ENCODE data around the gene TENT5A. TPM values are rescaled to one million over a fixed set of nuclear protein-coding genes. Genes with fewer than 3 reads are reported as not detected.

The TENT5A gene
- polyA plus RNA-seq (2013, experiment 1 of 2): 35.1 TPM
- 28.5 TPM for polyA plus RNA-seq (2013, experiment 2 of 2)

- no peaks in the 10 kb centered on the region for H3K9me3 ChIP-seq (ENCODE audit: control insufficient read depth, low read length)
- peaks cover 33% of the 10 kb centered on the region for H3K36me3 ChIP-seq (ENCODE audit: control insufficient read depth, insufficient read depth, low read length)
- peak within 1 kb of the TSS; percentile 84 for H3K27ac ChIP-seq (ENCODE audit: low read depth, low read length, severe bottlenecking)
- peak within 1 kb of the TSS; percentile 76 for H3K4me3 ChIP-seq (ENCODE audit: extremely low read depth, insufficient read depth, low read length, poor library complexity, severe bottlenecking)
- H3K4me1 ChIP-seq (ENCODE audit: control insufficient read depth, insufficient read depth, low read length, poor library complexity, severe bottlenecking): peaks cover 8% of the 10 kb centered on the region
- 1% methylated on average over 31 to 44 of the region's 77 CpGs for WGBS, 2 experiments (ENCODE audit: insufficient coverage in 2 of 2)
Measured at GRCh38 chr6:81752084-81752920, at the start of gene TENT5A. Gene TENT5A (minus strand): TSS chr6:81752681. CDS start chr6:81752141, 540 bp downstream.

DNA sequence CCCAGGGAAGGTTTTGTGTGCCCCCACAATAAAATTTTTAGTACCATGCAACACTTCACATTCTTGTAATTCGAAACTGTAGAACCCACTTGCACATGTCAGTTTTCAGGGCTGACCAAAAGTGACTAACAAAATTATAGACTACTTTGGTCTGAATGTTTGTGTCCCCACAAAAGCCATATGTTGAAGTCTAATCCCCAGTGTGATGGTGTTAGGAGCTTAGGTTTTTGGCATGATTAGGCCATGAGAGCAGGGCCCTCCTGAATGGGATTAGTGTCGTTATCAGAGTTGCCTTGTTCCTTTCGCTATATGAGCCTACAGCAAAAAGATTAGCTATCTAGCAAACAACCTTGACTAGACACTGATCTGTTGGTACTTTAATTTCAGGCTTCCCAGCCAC lies 49.0 kb upstream of the TENT5A start:
- H3K27ac ChIP-seq (ENCODE audit: low read depth, low read length, severe bottlenecking): no peak overlapping the region
- H3K4me3 ChIP-seq (ENCODE audit: extremely low read depth, insufficient read depth, low read length, poor library complexity, severe bottlenecking): no peak overlapping the region
- no peaks in the 10 kb centered on the region for H3K4me1 ChIP-seq (ENCODE audit: control insufficient read depth, insufficient read depth, low read length, poor library complexity, severe bottlenecking)
- WGBS, 2 experiments (ENCODE audit: insufficient coverage in 2 of 2): 95% methylated on average over 2 of the region's 3 CpGs; no CpG with 5 or more reads in 1 of the 2 experiments
- no peaks in the 10 kb centered on the region for H3K9me3 ChIP-seq (ENCODE audit: control insufficient read depth, low read length)
- no peaks in the 10 kb centered on the region for H3K36me3 ChIP-seq (ENCODE audit: control insufficient read depth, insufficient read depth, low read length)

GRCh38 chr6:81800666-81801065 lies 48.2 kb upstream of the TENT5A start:
- H3K9me3 ChIP-seq (ENCODE audit: control insufficient read depth, low read length): no peaks in the 10 kb centered on the region
- no peaks in the 10 kb centered on the region for H3K4me1 ChIP-seq (ENCODE audit: control insufficient read depth, insufficient read depth, low read length, poor library complexity, severe bottlenecking)
- no peaks in the 10 kb centered on the region for H3K36me3 ChIP-seq (ENCODE audit: control insufficient read depth, insufficient read depth, low read length)
- no peak overlapping the region for H3K27ac ChIP-seq (ENCODE audit: low read depth, low read length, severe bottlenecking)
- H3K4me3 ChIP-seq (ENCODE audit: extremely low read depth, insufficient read depth, low read length, poor library complexity, severe bottlenecking): no peak overlapping the region
- 80% methylated on average over 1 of the region's 3 CpGs; no CpG with 5 or more reads in 1 of the 2 experiments for WGBS, 2 experiments (ENCODE audit: insufficient coverage in 2 of 2)

DNA sequence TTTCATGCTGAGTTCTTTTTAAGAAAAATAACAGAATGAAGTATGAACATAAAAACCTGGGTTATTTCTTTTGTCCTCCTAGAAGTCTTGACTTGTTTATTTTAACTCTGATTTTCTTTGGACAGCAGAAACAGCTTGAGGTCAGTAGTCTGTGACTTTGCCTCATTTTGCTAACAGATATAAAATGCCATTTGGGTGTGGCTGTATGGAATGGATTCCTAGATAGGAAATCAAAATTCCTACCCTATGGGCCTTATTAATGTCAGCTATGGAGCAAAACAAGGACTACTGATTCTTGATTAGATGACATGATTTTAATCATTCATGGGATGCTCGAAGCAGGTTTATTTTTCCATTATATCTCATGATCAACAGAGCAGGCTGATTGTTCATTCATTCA lies 46.8 kb upstream of the TENT5A start:
- H3K4me1 ChIP-seq (ENCODE audit: control insufficient read depth, insufficient read depth, low read length, poor library complexity, severe bottlenecking): no peaks in the 10 kb centered on the region
- H3K4me3 ChIP-seq (ENCODE audit: extremely low read depth, insufficient read depth, low read length, poor library complexity, severe bottlenecking): no peak overlapping the region
- no CpG with 5 or more reads among the region's 1 CpG for WGBS, 2 experiments (ENCODE audit: insufficient coverage in 2 of 2)
- H3K27ac ChIP-seq (ENCODE audit: low read depth, low read length, severe bottlenecking): no peak overlapping the region
- no peaks in the 10 kb centered on the region for H3K36me3 ChIP-seq (ENCODE audit: control insufficient read depth, insufficient read depth, low read length)
- no peaks in the 10 kb centered on the region for H3K9me3 ChIP-seq (ENCODE audit: control insufficient read depth, low read length)

DNA sequence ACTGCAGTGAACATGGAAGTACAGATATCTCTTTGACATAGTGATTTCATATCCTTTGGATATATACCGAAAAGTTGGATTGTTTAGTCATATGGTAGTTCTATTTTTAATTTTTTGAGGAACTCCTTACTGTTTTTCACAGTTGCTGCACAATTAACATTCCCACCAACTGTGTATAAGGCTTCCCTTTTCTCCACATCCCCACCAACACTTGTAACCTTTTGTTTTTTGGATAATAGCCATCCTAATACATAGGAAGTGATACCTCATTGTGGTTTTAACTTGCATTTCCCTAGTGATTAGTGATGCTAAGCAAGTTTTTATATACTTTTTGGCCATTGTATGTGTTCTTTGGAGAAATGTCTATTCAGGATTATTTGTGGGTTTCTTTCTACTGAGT lies 45.1 kb upstream of the TENT5A start:
- Histone ChIP-seq H3K27ac (ENCODE audit: low read depth, low read length, severe bottlenecking) (no peak overlapping the region), H3K4me3 (ENCODE audit: extremely low read depth, insufficient read depth, low read length, poor library complexity, severe bottlenecking) (no peak overlapping the region)
- no CpG with 5 or more reads among the region's 1 CpG for WGBS, 2 experiments (ENCODE audit: insufficient coverage in 2 of 2)

GRCh38 chr6:81795890-81796289 lies 43.4 kb upstream of the TENT5A start:
- no peaks in the 10 kb centered on the region for H3K9me3 ChIP-seq (ENCODE audit: control insufficient read depth, low read length)
- no peak overlapping the region for H3K27ac ChIP-seq (ENCODE audit: low read depth, low read length, severe bottlenecking)
- H3K4me3 ChIP-seq (ENCODE audit: extremely low read depth, insufficient read depth, low read length, poor library complexity, severe bottlenecking): no peak overlapping the region
- no peaks in the 10 kb centered on the region for H3K36me3 ChIP-seq (ENCODE audit: control insufficient read depth, insufficient read depth, low read length)
- no peaks in the 10 kb centered on the region for H3K4me1 ChIP-seq (ENCODE audit: control insufficient read depth, insufficient read depth, low read length, poor library complexity, severe bottlenecking)
- 91% methylated on average over 1 of the region's 1 CpG; no CpG with 5 or more reads in 1 of the 2 experiments for WGBS, 2 experiments (ENCODE audit: insufficient coverage in 2 of 2)

More for the DNA sequence above, 45.1 kb upstream of the TENT5A start:
- no peaks in the 10 kb centered on the region for H3K9me3 ChIP-seq (ENCODE audit: control insufficient read depth, low read length)
- no peaks in the 10 kb centered on the region for H3K4me1 ChIP-seq (ENCODE audit: control insufficient read depth, insufficient read depth, low read length, poor library complexity, severe bottlenecking)
- H3K36me3 ChIP-seq (ENCODE audit: control insufficient read depth, insufficient read depth, low read length): no peaks in the 10 kb centered on the region

DNA sequence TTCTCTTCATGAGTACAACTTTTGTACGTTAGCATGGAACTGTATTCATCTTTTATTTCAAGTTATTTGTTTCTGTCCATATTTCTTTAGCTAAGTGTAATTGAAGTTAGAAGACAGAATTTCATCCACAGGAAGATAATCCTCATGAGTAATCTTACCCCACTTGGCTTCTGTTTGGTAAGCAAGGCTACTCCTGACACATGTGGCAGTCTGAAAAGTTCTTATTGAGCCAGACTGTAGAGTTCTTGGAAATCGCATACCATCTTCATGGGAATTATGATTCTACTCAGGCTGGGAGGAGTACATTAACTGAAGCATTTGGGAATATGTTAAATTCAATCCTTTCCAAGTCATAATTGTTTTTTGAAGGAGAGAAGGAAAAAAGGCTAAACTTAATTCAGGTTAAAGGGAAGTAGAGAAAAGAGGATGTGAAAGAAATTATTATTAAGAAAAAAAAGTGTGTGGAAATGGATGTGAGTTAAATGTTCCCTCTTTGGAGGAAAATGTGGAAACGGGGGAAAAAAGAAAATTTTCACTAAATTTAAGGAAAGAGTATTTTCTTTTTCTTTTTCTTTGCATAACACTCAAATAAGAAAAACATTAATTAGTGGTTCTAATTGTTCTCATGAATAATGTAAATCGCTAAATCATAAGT lies 41.5 kb upstream of the TENT5A start:
- no peaks in the 10 kb centered on the region for H3K36me3 ChIP-seq (ENCODE audit: control insufficient read depth, insufficient read depth, low read length)
- no peak overlapping the region for H3K27ac ChIP-seq (ENCODE audit: low read depth, low read length, severe bottlenecking)
- WGBS, 2 experiments (ENCODE audit: insufficient coverage in 2 of 2): 100% methylated on average over 1 of the region's 4 CpGs; no CpG with 5 or more reads in 1 of the 2 experiments
- H3K4me1 ChIP-seq (ENCODE audit: control insufficient read depth, insufficient read depth, low read length, poor library complexity, severe bottlenecking): peaks cover 4% of the 10 kb centered on the region
- no peak overlapping the region for H3K4me3 ChIP-seq (ENCODE audit: extremely low read depth, insufficient read depth, low read length, poor library complexity, severe bottlenecking)
- H3K9me3 ChIP-seq (ENCODE audit: control insufficient read depth, low read length): no peaks in the 10 kb centered on the region

DNA sequence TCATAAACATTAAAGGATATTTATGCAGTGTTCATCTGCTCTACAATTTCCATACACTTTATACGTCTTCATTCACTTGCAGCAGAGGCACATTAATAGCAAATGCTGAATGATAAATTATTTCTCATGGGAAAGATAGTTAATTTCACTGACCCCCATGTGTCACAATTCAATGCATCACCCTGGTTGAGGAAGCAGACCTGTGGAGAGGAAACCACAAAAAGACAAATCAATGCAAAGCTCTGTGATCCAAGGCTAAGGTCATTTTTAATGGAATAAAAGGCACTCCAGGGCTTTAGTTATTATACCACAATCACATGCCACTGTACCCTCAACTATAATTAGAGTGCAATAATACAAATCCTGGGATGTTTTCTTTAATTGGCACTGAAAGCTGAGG lies 40.3 kb upstream of the TENT5A start:
- Histone ChIP-seq H3K36me3 (ENCODE audit: control insufficient read depth, insufficient read depth, low read length) (no peaks in the 10 kb centered on the region), H3K4me3 (ENCODE audit: extremely low read depth, insufficient read depth, low read length, poor library complexity, severe bottlenecking) (no peak overlapping the region), H3K9me3 (ENCODE audit: control insufficient read depth, low read length) (no peaks in the 10 kb centered on the region), H3K4me1 (ENCODE audit: control insufficient read depth, insufficient read depth, low read length, poor library complexity, severe bottlenecking) (peaks cover 11% of the 10 kb centered on the region), H3K27ac (ENCODE audit: low read depth, low read length, severe bottlenecking) (no peak overlapping the region)
- WGBS, 2 experiments (ENCODE audit: insufficient coverage in 2 of 2): no CpG with 5 or more reads among the region's 1 CpG

DNA sequence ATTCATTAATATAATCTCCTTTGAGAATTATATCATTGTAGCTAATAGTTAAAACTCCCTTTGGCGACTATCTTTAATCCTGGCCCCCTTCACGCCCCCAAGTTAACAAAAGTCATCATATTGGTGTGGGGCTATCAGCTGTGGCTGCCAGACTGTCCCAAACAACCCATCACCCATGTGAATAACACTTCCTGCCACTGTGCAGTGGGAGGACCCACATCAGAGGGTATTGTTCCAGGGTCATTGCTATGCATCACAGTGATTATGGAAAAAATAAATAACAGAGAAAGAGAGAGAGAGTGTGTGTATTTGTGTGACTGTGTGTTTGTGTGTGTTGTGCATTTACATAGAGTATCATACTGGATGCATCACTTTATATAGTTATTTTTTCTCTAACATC lies 39.3 kb upstream of the TENT5A start:
- no peaks in the 10 kb centered on the region for H3K9me3 ChIP-seq (ENCODE audit: control insufficient read depth, low read length)
- H3K36me3 ChIP-seq (ENCODE audit: control insufficient read depth, insufficient read depth, low read length): no peaks in the 10 kb centered on the region
- WGBS, 2 experiments (ENCODE audit: insufficient coverage in 2 of 2): no CpG with 5 or more reads among the region's 2 CpGs
- no peak overlapping the region for H3K27ac ChIP-seq (ENCODE audit: low read depth, low read length, severe bottlenecking)
- no peak overlapping the region for H3K4me3 ChIP-seq (ENCODE audit: extremely low read depth, insufficient read depth, low read length, poor library complexity, severe bottlenecking)
- H3K4me1 ChIP-seq (ENCODE audit: control insufficient read depth, insufficient read depth, low read length, poor library complexity, severe bottlenecking): peaks cover 17% of the 10 kb centered on the region

DNA sequence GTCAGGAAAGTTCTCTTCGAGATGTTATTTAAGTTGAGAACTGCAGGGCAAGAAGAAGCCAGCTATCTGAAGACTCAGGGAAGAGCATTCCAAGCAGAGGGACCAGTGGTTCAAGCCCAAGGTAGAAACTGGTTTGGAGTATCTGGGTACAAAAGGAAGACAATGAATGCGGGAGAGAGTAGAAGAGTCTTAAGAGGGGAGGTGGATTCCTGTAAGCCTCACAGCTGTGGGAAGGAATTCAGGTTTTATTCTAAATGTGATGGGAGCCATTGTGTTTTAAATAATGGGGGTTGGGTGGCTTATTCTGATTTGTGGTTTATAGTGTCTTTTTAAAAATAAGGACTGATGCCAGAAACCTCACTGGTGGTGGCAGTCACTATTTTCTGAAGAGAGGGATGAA lies 37.6 kb upstream of the TENT5A start:
- Histone ChIP-seq H3K9me3 (ENCODE audit: control insufficient read depth, low read length) (no peaks in the 10 kb centered on the region), H3K27ac (ENCODE audit: low read depth, low read length, severe bottlenecking) (no peak overlapping the region), H3K4me1 (ENCODE audit: control insufficient read depth, insufficient read depth, low read length, poor library complexity, severe bottlenecking) (peaks cover 17% of the 10 kb centered on the region), H3K36me3 (ENCODE audit: control insufficient read depth, insufficient read depth, low read length) (no peaks in the 10 kb centered on the region), H3K4me3 (ENCODE audit: extremely low read depth, insufficient read depth, low read length, poor library complexity, severe bottlenecking) (no peak overlapping the region)
- WGBS, 2 experiments (ENCODE audit: insufficient coverage in 2 of 2): 58 to 70% methylated on average over 2 of the region's 2 CpGs

DNA sequence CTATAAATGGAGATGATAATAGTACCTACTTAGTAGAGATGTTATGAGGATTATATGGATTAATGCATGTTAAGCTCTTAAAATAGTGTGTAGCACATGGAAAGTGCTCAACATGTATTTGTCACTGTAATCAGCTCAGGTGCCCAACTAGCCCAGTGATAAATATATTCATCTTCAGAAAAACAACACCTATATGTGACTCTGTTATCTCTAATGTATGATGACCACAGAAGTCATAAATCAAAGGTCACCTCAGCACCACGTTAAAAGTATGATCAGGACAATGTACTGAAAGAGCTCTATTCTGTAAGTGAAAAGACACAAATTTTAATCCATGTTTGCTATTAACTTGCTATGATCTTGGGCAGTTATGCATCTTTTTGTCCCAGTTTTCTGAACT lies 36.8 kb upstream of the TENT5A start:
- no CpG with 5 or more reads among the region's 1 CpG for WGBS, 2 experiments (ENCODE audit: insufficient coverage in 2 of 2)
- peaks cover 17% of the 10 kb centered on the region for H3K4me1 ChIP-seq (ENCODE audit: control insufficient read depth, insufficient read depth, low read length, poor library complexity, severe bottlenecking)
- no peaks in the 10 kb centered on the region for H3K36me3 ChIP-seq (ENCODE audit: control insufficient read depth, insufficient read depth, low read length)
- no peaks in the 10 kb centered on the region for H3K9me3 ChIP-seq (ENCODE audit: control insufficient read depth, low read length)
- no peak overlapping the region for H3K27ac ChIP-seq (ENCODE audit: low read depth, low read length, severe bottlenecking)
- no peak overlapping the region for H3K4me3 ChIP-seq (ENCODE audit: extremely low read depth, insufficient read depth, low read length, poor library complexity, severe bottlenecking)

Data from mesodermal cell (in vitro differentiated cells).